Measurements from ENCODE around the gene CD200.
A peak's percentile ranks its signal among the peaks of the same experiment; 100 is the strongest.
"Not testable (repeated sequence)": the region's sequence is repeated elsewhere in the genome, so short reads cannot be mapped to it uniquely, and the experiment has no call there.

CD200 gene

DNA sequence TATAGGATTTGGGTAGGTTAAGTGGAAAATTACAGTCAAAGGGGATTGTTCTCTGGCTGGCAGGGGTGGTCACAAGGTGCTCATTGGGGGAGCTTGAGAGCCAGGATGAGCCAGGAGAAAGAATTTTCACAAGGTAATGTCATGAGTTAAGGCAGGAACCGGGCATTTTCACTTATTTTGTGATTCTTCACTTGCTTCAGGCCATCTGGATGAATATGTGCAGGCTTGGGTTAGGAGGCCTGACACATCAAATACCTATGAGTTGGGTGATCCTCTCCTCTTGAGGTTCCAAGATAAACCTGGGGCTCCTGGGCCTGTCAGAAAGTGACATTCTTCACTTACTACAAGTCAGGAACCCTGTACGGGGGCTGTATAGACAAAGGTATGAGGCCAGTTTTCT lies 68.7 kb downstream of the CD200 start:
- H4K8ac ChIP-seq (ENCODE audit: low read length), result no peak overlapping the region
- peak overlapping the region; percentile 14 for H2AFZ ChIP-seq (ENCODE audit: low read depth, low read length)
- WGBS, result 33% methylated on average over 1 of the region's 2 CpGs
- no peak overlapping the region for H2BK15ac ChIP-seq (ENCODE audit: low read depth, poor library complexity, severe bottlenecking)
- no peaks in the 10 kb centered on the region for H3K79me1 ChIP-seq (replicated peaks; ENCODE audit: low read length, poor library complexity, severe bottlenecking)
- H3K18ac ChIP-seq (ENCODE audit: low read depth in 1 of 2, low read length in 2 of 2), result no peak overlapping the region
- H2BK5ac ChIP-seq (ENCODE audit: low read depth, low read length, poor library complexity, severe bottlenecking), result no peak overlapping the region
- no peak overlapping the region for H2BK12ac ChIP-seq (ENCODE audit: low read length in 2 of 2)
- peaks cover 2% of the 10 kb centered on the region for H3K4me1 ChIP-seq (ENCODE audit: control insufficient read depth, insufficient read depth, low read depth, low read length)
- H3K9me3 ChIP-seq (ENCODE audit: control insufficient read depth, low read length), result no peaks in the 10 kb centered on the region
- no peak overlapping the region for H3K9ac ChIP-seq (ENCODE audit: low read length)
- H3K27ac ChIP-seq (ENCODE audit: low read length, poor library complexity, severe bottlenecking), result no peak overlapping the region
- no peak overlapping the region for H3K23ac ChIP-seq (ENCODE audit: low read length in 2 of 2)
- no peak overlapping the region for H2AK5ac ChIP-seq (ENCODE audit: low read length, severe bottlenecking)
- H3K4me3 ChIP-seq (ENCODE audit: insufficient read depth in 1 of 2, low read depth in 1 of 2, low read length in 2 of 2), result no peak overlapping the region
- no peak for DNase-seq
- H2BK120ac ChIP-seq (ENCODE audit: low read depth, low read length), result no peak overlapping the region
- no peak overlapping the region for H3K4me2 ChIP-seq (ENCODE audit: low read length, poor library complexity, severe bottlenecking)
- H3K4ac ChIP-seq (ENCODE audit: low read depth in 1 of 2, low read length in 2 of 2), result no peak overlapping the region
- H4K91ac ChIP-seq (ENCODE audit: low read length), result no peak overlapping the region
- no peak overlapping the region for H3K14ac ChIP-seq (ENCODE audit: low read length in 2 of 2)
- H3K36me3 ChIP-seq (ENCODE audit: control insufficient read depth in 1 of 2, insufficient read depth in 2 of 2, low read depth in 1 of 2, low read length in 2 of 2), result no peaks in the 10 kb centered on the region
- no peaks in the 10 kb centered on the region for H3K27me3 ChIP-seq (ENCODE audit: control insufficient read depth in 1 of 2, insufficient read depth in 1 of 2, low read length in 2 of 2)

GRCh38 chr3:112403103-112403502 lies 70.1 kb downstream of the CD200 start:
- H3K79me1 ChIP-seq (replicated peaks; ENCODE audit: low read length, poor library complexity, severe bottlenecking), result no peaks in the 10 kb centered on the region
- H2BK120ac ChIP-seq (ENCODE audit: low read depth, low read length), result no peak overlapping the region
- H2BK5ac ChIP-seq (ENCODE audit: low read depth, low read length, poor library complexity, severe bottlenecking), result no peak overlapping the region
- H3K4ac ChIP-seq (ENCODE audit: low read depth in 1 of 2, low read length in 2 of 2), result no peak overlapping the region
- H2AK5ac ChIP-seq (ENCODE audit: low read length, severe bottlenecking), result no peak overlapping the region
- no peak overlapping the region for H2BK12ac ChIP-seq (ENCODE audit: low read length in 2 of 2)
- no peaks in the 10 kb centered on the region for H3K36me3 ChIP-seq (ENCODE audit: control insufficient read depth in 1 of 2, insufficient read depth in 2 of 2, low read depth in 1 of 2, low read length in 2 of 2)
- H3K18ac ChIP-seq (ENCODE audit: low read depth in 1 of 2, low read length in 2 of 2), result no peak overlapping the region
- no peak overlapping the region for H3K23ac ChIP-seq (ENCODE audit: low read length in 2 of 2)
- H4K91ac ChIP-seq (ENCODE audit: low read length), result no peak overlapping the region
- H3K9me3 ChIP-seq (ENCODE audit: control insufficient read depth, low read length), result no peaks in the 10 kb centered on the region
- no peak overlapping the region for H3K4me3 ChIP-seq (ENCODE audit: insufficient read depth in 1 of 2, low read depth in 1 of 2, low read length in 2 of 2)
- no peak overlapping the region for H3K9ac ChIP-seq (ENCODE audit: low read length)
- no peak overlapping the region for H4K8ac ChIP-seq (ENCODE audit: low read length)
- H3K4me1 ChIP-seq (ENCODE audit: control insufficient read depth, insufficient read depth, low read depth, low read length), result peaks cover 4% of the 10 kb centered on the region
- H3K27ac ChIP-seq (ENCODE audit: low read length, poor library complexity, severe bottlenecking), result peak overlapping the region; percentile 59
- no peak for DNase-seq
- H2BK15ac ChIP-seq (ENCODE audit: low read depth, poor library complexity, severe bottlenecking), result no peak overlapping the region
- H3K27me3 ChIP-seq (ENCODE audit: control insufficient read depth in 1 of 2, insufficient read depth in 1 of 2, low read length in 2 of 2), result no peaks in the 10 kb centered on the region
- 100% methylated on average over 2 of the region's 2 CpGs for WGBS
- no peak overlapping the region for H2AFZ ChIP-seq (ENCODE audit: low read depth, low read length)
- H3K4me2 ChIP-seq (ENCODE audit: low read length, poor library complexity, severe bottlenecking), result no peak overlapping the region
- no peak overlapping the region for H3K14ac ChIP-seq (ENCODE audit: low read length in 2 of 2)

GRCh38 chr3:112404924-112405549 lies 72.1 kb downstream of the CD200 start:
- not testable (repeated sequence) for H3K27me3 ChIP-seq (ENCODE audit: control insufficient read depth in 1 of 2, insufficient read depth in 1 of 2, low read length in 2 of 2); H2AFZ ChIP-seq (ENCODE audit: low read depth, low read length)
- 46% methylated on average over 5 of the region's 5 CpGs for WGBS

GRCh38 chr3:112405845-112406244 lies 72.9 kb downstream of the CD200 start:
- Histone ChIP-seq H3K4me3 (ENCODE audit: insufficient read depth in 1 of 2, low read depth in 1 of 2, low read length in 2 of 2) (no peak overlapping the region), H3K36me3 (ENCODE audit: control insufficient read depth in 1 of 2, insufficient read depth in 2 of 2, low read depth in 1 of 2, low read length in 2 of 2) (no peaks in the 10 kb centered on the region), H3K4me1 (ENCODE audit: control insufficient read depth, insufficient read depth, low read depth, low read length) (peaks cover 4% of the 10 kb centered on the region), H3K4me2 (ENCODE audit: low read length, poor library complexity, severe bottlenecking) (no peak overlapping the region), H2BK5ac (ENCODE audit: low read depth, low read length, poor library complexity, severe bottlenecking) (no peak overlapping the region), H3K4ac (ENCODE audit: low read depth in 1 of 2, low read length in 2 of 2) (no peak overlapping the region), H3K9me3 (ENCODE audit: control insufficient read depth, low read length) (no peaks in the 10 kb centered on the region), H2BK12ac (ENCODE audit: low read length in 2 of 2) (no peak overlapping the region), H3K23ac (ENCODE audit: low read length in 2 of 2) (no peak overlapping the region), H4K8ac (ENCODE audit: low read length) (no peak overlapping the region), H3K14ac (ENCODE audit: low read length in 2 of 2) (no peak overlapping the region), H3K18ac (ENCODE audit: low read depth in 1 of 2, low read length in 2 of 2) (peak overlapping the region in 1 of 2 experiments; percentile 24), H2BK120ac (ENCODE audit: low read depth, low read length) (no peak overlapping the region), H3K79me1 (replicated peaks; ENCODE audit: low read length, poor library complexity, severe bottlenecking) (no peaks in the 10 kb centered on the region), H3K27ac (ENCODE audit: low read length, poor library complexity, severe bottlenecking) (peak overlapping the region; percentile 85), H3K9ac (ENCODE audit: low read length) (no peak overlapping the region), H4K91ac (ENCODE audit: low read length) (no peak overlapping the region), H2BK15ac (ENCODE audit: low read depth, poor library complexity, severe bottlenecking) (no peak overlapping the region), H3K27me3 (ENCODE audit: control insufficient read depth in 1 of 2, insufficient read depth in 1 of 2, low read length in 2 of 2) (no peaks in the 10 kb centered on the region), H2AK5ac (ENCODE audit: low read length, severe bottlenecking) (peak overlapping the region; percentile 69), H2AFZ (ENCODE audit: low read depth, low read length) (no peak overlapping the region)
- no peak for DNase-seq
- WGBS, result 62% methylated on average over 3 of the region's 4 CpGs

More at GRCh38 chr3:112404924-112405549, 72.1 kb downstream of the CD200 start:
- H2BK12ac ChIP-seq (ENCODE audit: low read length in 2 of 2); H3K36me3 ChIP-seq (ENCODE audit: control insufficient read depth in 1 of 2, insufficient read depth in 2 of 2, low read depth in 1 of 2, low read length in 2 of 2); H3K23ac ChIP-seq (ENCODE audit: low read length in 2 of 2); H3K9me3 ChIP-seq (ENCODE audit: control insufficient read depth, low read length); H3K9ac ChIP-seq (ENCODE audit: low read length); H3K18ac ChIP-seq (ENCODE audit: low read depth in 1 of 2, low read length in 2 of 2); H3K79me1 ChIP-seq (replicated peaks; ENCODE audit: low read length, poor library complexity, severe bottlenecking); H2BK15ac ChIP-seq (ENCODE audit: low read depth, poor library complexity, severe bottlenecking); H3K27ac ChIP-seq (ENCODE audit: low read length, poor library complexity, severe bottlenecking); DNase-seq; H3K4me1 ChIP-seq (ENCODE audit: control insufficient read depth, insufficient read depth, low read depth, low read length); H3K4me3 ChIP-seq (ENCODE audit: insufficient read depth in 1 of 2, low read depth in 1 of 2, low read length in 2 of 2); H2BK120ac ChIP-seq (ENCODE audit: low read depth, low read length); H2AK5ac ChIP-seq (ENCODE audit: low read length, severe bottlenecking); H3K4me2 ChIP-seq (ENCODE audit: low read length, poor library complexity, severe bottlenecking); H4K91ac ChIP-seq (ENCODE audit: low read length); H3K14ac ChIP-seq (ENCODE audit: low read length in 2 of 2); H4K8ac ChIP-seq (ENCODE audit: low read length); H2BK5ac ChIP-seq (ENCODE audit: low read depth, low read length, poor library complexity, severe bottlenecking); H3K4ac ChIP-seq (ENCODE audit: low read depth in 1 of 2, low read length in 2 of 2): not testable (repeated sequence)

Data from mesenchymal stem cell (in vitro differentiated cells and primary cell).